GM19240 (cell line): ENCODE results near the gene EXOSC10.
A peak's percentile ranks its signal among the peaks of the same experiment; 100 is the strongest.

Experiments used
- DNase-seq: peaks from one replicate; pipeline ENCODE4 v3.0.0; 2011; ENCODE audit warnings: low spot score; ENCODE audit not compliant: insufficient read length

Gene EXOSC10

GRCh38 chr1:11099310-11100148, at the start of gene EXOSC10:
TSS of gene EXOSC10 (minus strand) at chr1:11099869. CDS start at chr1:11099831, 38 bp downstream.
- peak; percentile 94 for DNase-seq

GRCh38 chr1:11147197-11147770, 47.6 kb upstream of the EXOSC10 start:
- no peak for DNase-seq

- no peak for DNase-seq
These were observed 46.1 kb upstream of the EXOSC10 start for GRCh38 chr1:11145741-11146140.

- DNase-seq = no peak
These were observed 45.0 kb upstream of the EXOSC10 start for GRCh38 chr1:11144570-11145256.

- DNase-seq = no peak
These were observed 44.2 kb upstream of the EXOSC10 start for GRCh38 chr1:11143907-11144306.

GRCh38 chr1:11143401-11143800, 43.7 kb upstream of the EXOSC10 start:
- no peak for DNase-seq

GRCh38 chr1:11142618-11143391, 43.1 kb upstream of the EXOSC10 start:
- no peak for DNase-seq

- DNase-seq = no peak
These were observed 39.3 kb upstream of the EXOSC10 start for GRCh38 chr1:11138952-11139351.

- no peak for DNase-seq
These were observed 38.4 kb upstream of the EXOSC10 start for GRCh38 chr1:11138029-11138428.

- DNase-seq = no peak
These were observed 35.2 kb upstream of the EXOSC10 start for GRCh38 chr1:11134898-11135266.

- DNase-seq = no peak
These were observed 34.7 kb upstream of the EXOSC10 start for GRCh38 chr1:11134251-11134897.

- no peak for DNase-seq
These were observed 33.1 kb upstream of the EXOSC10 start for GRCh38 chr1:11132563-11133293.

- DNase-seq = no peak
These were observed 32.1 kb upstream of the EXOSC10 start for GRCh38 chr1:11131816-11132215.

GRCh38 chr1:11130406-11130805, 30.7 kb upstream of the EXOSC10 start:
- DNase-seq = no peak

- no peak for DNase-seq
These were observed 30.2 kb upstream of the EXOSC10 start for GRCh38 chr1:11129649-11130390.

- no peak for DNase-seq
These were observed 26.9 kb upstream of the EXOSC10 start for GRCh38 chr1:11126569-11126968.

GRCh38 chr1:11125931-11126330, 26.3 kb upstream of the EXOSC10 start:
- DNase-seq = no peak

- no peak for DNase-seq
These were observed 25.3 kb upstream of the EXOSC10 start for GRCh38 chr1:11124965-11125364.

GRCh38 chr1:11116318-11116717, 16.6 kb upstream of the EXOSC10 start:
- DNase-seq = no peak

GRCh38 chr1:11114966-11115365, 15.3 kb upstream of the EXOSC10 start:
- no peak for DNase-seq
